HepG2 (cell line): ENCODE measurements around the gene UBE2O. TPM values are rescaled to one million over a fixed set of nuclear protein-coding genes. Genes with fewer than 3 reads are reported as not detected.

Experiments used
- ARNT2 ChIP-seq: sonication (generic); formaldehyde crosslinking; IDR thresholded peaks from 2 replicates; pipeline ENCODE4 v1.8.0; 2022; ENCODE audit warnings: mild to moderate bottlenecking, low read depth, missing genetic modification reagents, moderate library complexity
- ASH2L ChIP-seq: fragments of 300-600, 200-600 bp; sonication (generic); IDR thresholded peaks from 2 replicates; pipeline ENCODE4 v1.7.0; 2017; ENCODE audit warnings: low read depth, mild to moderate bottlenecking, moderate library complexity, mixed read lengths, low read length; ENCODE audit not compliant: insufficient read length
- ATM ChIP-seq: fragments of 450-650 bp; IDR thresholded peaks from 2 replicates; pipeline ENCODE4 v1.7.1; 2017; ENCODE audit warnings: mild to moderate bottlenecking, borderline replicate concordance
- ELF1 ChIP-seq: sonication (generic); formaldehyde crosslinking; IDR thresholded peaks from 2 replicates; pipeline ENCODE4 v1.4.0; 2020; ENCODE audit warnings: missing genetic modification reagents
- KDM6A ChIP-seq: IDR thresholded peaks from 2 replicates; pipeline ENCODE4 v1.6.1; 2016; ENCODE audit warnings: low read depth
- KMT2B ChIP-seq: IDR thresholded peaks from 2 replicates; pipeline ENCODE4 v1.6.1; 2016; ENCODE audit warnings: missing genetic modification reagents, missing compliant biosample characterization
- MXI1 ChIP-seq: IDR thresholded peaks from 3 replicates; pipeline ENCODE4 v1.6.1; 2012; ENCODE audit warnings: low read depth, low read length, inconsistent platforms, borderline replicate concordance
- NFATC3 ChIP-seq: sonication (generic); formaldehyde crosslinking; IDR thresholded peaks from 2 replicates; pipeline ENCODE4 v1.5.1; 2020; ENCODE audit warnings: mild to moderate bottlenecking, missing genetic modification reagents
- NFIB ChIP-seq: sonication (generic); formaldehyde crosslinking; IDR thresholded peaks from 2 replicates; pipeline ENCODE4 v1.9.0; 2021; ENCODE audit warnings: missing genetic modification reagents, mild to moderate bottlenecking, borderline replicate concordance
- PTBP1 ChIP-seq: fragments of 200-400 bp; formaldehyde crosslinking; IDR thresholded peaks from 2 replicates; pipeline ENCODE4 v1.6.1; 2018; ENCODE audit warnings: low read length, low read depth; ENCODE audit not compliant: poor library complexity, severe bottlenecking
- SNRNP70 ChIP-seq: fragments of 200-400 bp; formaldehyde crosslinking; IDR thresholded peaks from 2 replicates; pipeline ENCODE4 v1.6.1; 2017; ENCODE audit warnings: mild to moderate bottlenecking, low read depth, low read length, moderate library complexity
- ZBTB20 ChIP-seq: sonication (generic); formaldehyde crosslinking; IDR thresholded peaks from 2 replicates; pipeline ENCODE4 v1.8.1; 2023; ENCODE audit warnings: missing genetic modification reagents, low read depth, mild to moderate bottlenecking, borderline replicate concordance
- ZBTB42 ChIP-seq: sonication (generic); formaldehyde crosslinking; IDR thresholded peaks from 2 replicates; pipeline ENCODE4 v1.5.0; 2020; ENCODE audit warnings: mild to moderate bottlenecking, missing genetic modification reagents
- ZNF326 ChIP-seq: sonication (generic); formaldehyde crosslinking; IDR thresholded peaks from 2 replicates; pipeline ENCODE4 v1.4.0; 2020; ENCODE audit warnings: missing genetic modification reagents, borderline replicate concordance
- ZNF562 ChIP-seq: sonication (generic); formaldehyde crosslinking; IDR thresholded peaks from 2 replicates; pipeline ENCODE4 v1.8.0; 2022; ENCODE audit warnings: missing genetic modification reagents, borderline replicate concordance
- ZNF761 ChIP-seq: sonication (generic); formaldehyde crosslinking; conservative IDR thresholded peaks from 2 replicates; pipeline ENCODE4 v1.4.0; 2020; ENCODE audit warnings: mild to moderate bottlenecking, missing genetic modification reagents
- ZSCAN20 ChIP-seq: sonication (generic); formaldehyde crosslinking; IDR thresholded peaks from 2 replicates; pipeline ENCODE4 v1.4.0; 2020; ENCODE audit warnings: missing genetic modification reagents, mild to moderate bottlenecking, borderline replicate concordance
- ZSCAN21 ChIP-seq: sonication (generic); formaldehyde crosslinking; IDR thresholded peaks from 2 replicates; pipeline ENCODE4 v1.8.0; 2022; ENCODE audit warnings: mild to moderate bottlenecking, missing genetic modification reagents, moderate library complexity, borderline replicate concordance
- polyA plus RNA-seq, 8 experiments: library from polyadenylated mRNA; depleted of rRNA in 3 of 8; stranded (reverse) in 7 of 8; unstranded in 1 of 8; fragments of >200 nt; fragmentation: Illumina TruSeq in 4 of 8; extraction: Trizol in 4 of 8; gene quantifications; 2 replicates each; pipeline versions ENCODE4 v1.2.1 to v1.2.3, GENCODE V29; 2011 to 2016; ENCODE audit warnings: low read depth in 4 of 8, missing spikeins in 1 of 8, mixed read lengths in 1 of 8; ENCODE audit not compliant: insufficient read depth in 1 of 8
- total RNA-seq, 5 experiments: library from RNA; depleted of rRNA; stranded (reverse); fragments of >200 nt; fragmentation: Illumina TruSeq; extraction: Trizol; gene quantifications; 2 replicates each; pipeline ENCODE4 v1.2.3, GENCODE V29; 2016; ENCODE audit warnings: low read depth in 1 of 5
- TF ChIP-seq, protein P1 (sequence below), 2 experiments: sonication (generic) in 1 of 2; formaldehyde crosslinking in 1 of 2; IDR thresholded peaks; 2 replicates each; pipeline versions ENCODE4 v1.4.0 to v1.6.1; 2018 to 2020; ENCODE audit warnings: missing genetic modification reagents in 2 of 2, borderline replicate concordance in 1 of 2, low read depth in 1 of 2, mild to moderate bottlenecking in 1 of 2, missing biosample characterization in 1 of 2
- TF ChIP-seq, protein P2 (sequence below): sonication (generic); formaldehyde crosslinking; IDR thresholded peaks from 2 replicates; pipeline ENCODE4 v1.5.0; 2020; ENCODE audit warnings: mild to moderate bottlenecking, missing genetic modification reagents
- TF ChIP-seq, protein P3 (sequence below): sonication (generic); formaldehyde crosslinking; IDR thresholded peaks from 2 replicates; pipeline ENCODE4 v1.8.1; 2022; ENCODE audit warnings: mild to moderate bottlenecking, missing genetic modification reagents
- TF ChIP-seq, protein P4 (sequence below): sonication (generic); formaldehyde crosslinking; IDR thresholded peaks from 2 replicates; pipeline ENCODE4 v1.4.0; 2020; ENCODE audit warnings: mild to moderate bottlenecking, low read depth, missing genetic modification reagents

The UBE2O gene
- total and polyA plus RNA-seq, 2 of the 13 experiments (the other 11 are each of a cell fraction or from before 2014, with no cell fraction given) = 21.5 to 23.5 TPM

DNA sequence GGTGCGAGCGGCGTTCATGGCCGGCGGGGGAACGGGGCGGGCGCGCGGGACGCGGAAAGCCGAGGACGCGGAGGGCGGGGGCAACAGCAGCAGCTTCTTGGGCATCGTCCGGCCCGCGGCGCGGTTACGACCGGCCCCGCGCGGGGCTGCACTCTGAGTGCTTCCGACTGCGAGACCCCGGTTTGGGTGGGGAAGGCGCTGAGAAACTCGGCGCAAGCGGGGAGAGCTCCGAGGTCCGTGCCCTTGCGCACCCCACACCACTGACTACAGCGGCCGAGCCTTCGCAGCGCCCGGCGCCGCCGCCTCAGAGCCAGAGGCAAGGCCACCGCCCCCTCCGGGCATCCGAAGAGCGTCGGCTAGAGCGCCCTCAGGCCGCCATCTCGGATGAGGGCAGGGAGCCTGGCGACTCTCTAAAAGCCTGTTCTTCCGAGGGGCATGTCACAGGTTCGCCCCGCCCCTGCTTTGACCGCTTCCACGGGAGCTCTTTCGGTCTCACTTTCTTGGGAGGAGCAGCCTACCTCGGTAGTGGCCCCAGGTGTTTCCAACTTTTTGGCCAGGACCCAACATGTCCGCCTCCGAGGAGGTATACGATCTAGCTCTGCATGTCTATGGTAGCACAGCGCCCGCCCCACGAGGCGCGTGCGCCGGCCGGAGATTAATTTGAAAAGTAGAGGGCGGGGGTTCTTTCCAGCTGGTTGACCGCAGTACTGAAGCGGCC, 99.2 kb downstream of the UBE2O start, which contains the start of gene PRPSAP1 (continued):
- TF ChIP-seq, protein P1, sequence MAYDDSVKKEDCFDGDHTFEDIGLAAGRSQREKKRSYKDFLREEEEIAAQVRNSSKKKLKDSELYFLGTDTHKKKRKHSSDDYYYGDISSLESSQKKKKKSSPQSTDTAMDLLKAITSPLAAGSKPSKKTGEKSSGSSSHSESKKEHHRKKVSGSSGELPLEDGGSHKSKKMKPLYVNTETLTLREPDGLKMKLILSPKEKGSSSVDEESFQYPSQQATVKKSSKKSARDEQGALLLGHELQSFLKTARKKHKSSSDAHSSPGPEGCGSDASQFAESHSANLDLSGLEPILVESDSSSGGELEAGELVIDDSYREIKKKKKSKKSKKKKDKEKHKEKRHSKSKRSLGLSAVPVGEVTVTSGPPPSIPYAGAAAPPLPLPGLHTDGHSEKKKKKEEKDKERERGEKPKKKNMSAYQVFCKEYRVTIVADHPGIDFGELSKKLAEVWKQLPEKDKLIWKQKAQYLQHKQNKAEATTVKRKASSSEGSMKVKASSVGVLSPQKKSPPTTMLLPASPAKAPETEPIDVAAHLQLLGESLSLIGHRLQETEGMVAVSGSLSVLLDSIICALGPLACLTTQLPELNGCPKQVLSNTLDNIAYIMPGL (CRISPR knock-in tag; IDR thresholded peaks at IDR 0.05; ENCODE audit: borderline replicate concordance in 1 of 2, low read depth in 1 of 2) = peak; percentile 91 to 95; a peak in 3 of 4 replicates
- TF ChIP-seq SNRNP70 (no peak), ZSCAN21 (CRISPR knock-in tag) (peak; percentile 94), PTBP1 (no peak), NFATC3 (CRISPR knock-in tag) (peak; percentile 96), NFIB (CRISPR knock-in tag) (no peak), ATM (no peak), MXI1 (peak; percentile 82; the same call in 1 of the 3 replicates), ASH2L (peak; percentile 96), KMT2B (CRISPR knock-in tag) (peak; percentile 87), ZNF562 (no peak), ZBTB42 (peak; percentile 88; the same call in 1 of the 2 replicates), ZSCAN20 (CRISPR knock-in tag) (peak; percentile 82), ZNF326 (peak; percentile 14; the same call in 1 of the 2 replicates), ZNF761 (CRISPR knock-in tag) (peak; percentile 74; the same call in 1 of the 2 replicates), KDM6A (CRISPR knock-in tag) (0 out of 2 replicates have a peak, but pooled peaks have one; percentile 29), ZBTB20 (CRISPR knock-in tag) (peak; percentile 80; the same call in 1 of the 2 replicates), ARNT2 (CRISPR knock-in tag) (0 out of 2 replicates have a peak, but pooled peaks have one; percentile 24), ELF1 (CRISPR knock-in tag) (peak; percentile 83)
- TF ChIP-seq, protein P2, sequence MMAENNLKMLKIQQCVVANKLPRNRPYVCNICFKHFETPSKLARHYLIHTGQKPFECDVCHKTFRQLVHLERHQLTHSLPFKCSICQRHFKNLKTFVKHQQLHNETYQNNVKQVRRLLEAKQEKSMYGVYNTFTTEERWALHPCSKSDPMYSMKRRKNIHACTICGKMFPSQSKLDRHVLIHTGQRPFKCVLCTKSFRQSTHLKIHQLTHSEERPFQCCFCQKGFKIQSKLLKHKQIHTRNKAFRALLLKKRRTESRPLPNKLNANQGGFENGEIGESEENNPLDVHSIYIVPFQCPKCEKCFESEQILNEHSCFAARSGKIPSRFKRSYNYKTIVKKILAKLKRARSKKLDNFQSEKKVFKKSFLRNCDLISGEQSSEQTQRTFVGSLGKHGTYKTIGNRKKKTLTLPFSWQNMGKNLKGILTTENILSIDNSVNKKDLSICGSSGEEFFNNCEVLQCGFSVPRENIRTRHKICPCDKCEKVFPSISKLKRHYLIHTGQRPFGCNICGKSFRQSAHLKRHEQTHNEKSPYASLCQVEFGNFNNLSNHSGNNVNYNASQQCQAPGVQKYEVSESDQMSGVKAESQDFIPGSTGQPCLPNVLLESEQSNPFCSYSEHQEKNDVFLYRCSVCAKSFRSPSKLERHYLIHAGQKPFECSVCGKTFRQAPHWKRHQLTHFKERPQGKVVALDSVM = peak; percentile 79
- TF ChIP-seq, protein P3, sequence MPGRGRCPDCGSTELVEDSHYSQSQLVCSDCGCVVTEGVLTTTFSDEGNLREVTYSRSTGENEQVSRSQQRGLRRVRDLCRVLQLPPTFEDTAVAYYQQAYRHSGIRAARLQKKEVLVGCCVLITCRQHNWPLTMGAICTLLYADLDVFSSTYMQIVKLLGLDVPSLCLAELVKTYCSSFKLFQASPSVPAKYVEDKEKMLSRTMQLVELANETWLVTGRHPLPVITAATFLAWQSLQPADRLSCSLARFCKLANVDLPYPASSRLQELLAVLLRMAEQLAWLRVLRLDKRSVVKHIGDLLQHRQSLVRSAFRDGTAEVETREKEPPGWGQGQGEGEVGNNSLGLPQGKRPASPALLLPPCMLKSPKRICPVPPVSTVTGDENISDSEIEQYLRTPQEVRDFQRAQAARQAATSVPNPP (CRISPR knock-in tag) = peak; percentile 56; the same call in 1 of the 2 replicates
- TF ChIP-seq, protein P4, sequence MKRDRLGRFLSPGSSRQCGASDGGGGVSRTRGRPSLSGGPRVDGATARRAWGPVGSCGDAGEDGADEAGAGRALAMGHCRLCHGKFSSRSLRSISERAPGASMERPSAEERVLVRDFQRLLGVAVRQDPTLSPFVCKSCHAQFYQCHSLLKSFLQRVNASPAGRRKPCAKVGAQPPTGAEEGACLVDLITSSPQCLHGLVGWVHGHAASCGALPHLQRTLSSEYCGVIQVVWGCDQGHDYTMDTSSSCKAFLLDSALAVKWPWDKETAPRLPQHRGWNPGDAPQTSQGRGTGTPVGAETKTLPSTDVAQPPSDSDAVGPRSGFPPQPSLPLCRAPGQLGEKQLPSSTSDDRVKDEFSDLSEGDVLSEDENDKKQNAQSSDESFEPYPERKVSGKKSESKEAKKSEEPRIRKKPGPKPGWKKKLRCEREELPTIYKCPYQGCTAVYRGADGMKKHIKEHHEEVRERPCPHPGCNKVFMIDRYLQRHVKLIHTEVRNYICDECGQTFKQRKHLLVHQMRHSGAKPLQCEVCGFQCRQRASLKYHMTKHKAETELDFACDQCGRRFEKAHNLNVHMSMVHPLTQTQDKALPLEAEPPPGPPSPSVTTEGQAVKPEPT (CRISPR knock-in tag) = peak; percentile 80; the same call in 1 of the 2 replicates
